Stimulated activated CD8-positive, alpha-beta memory T cell treated with anti-CD3 and anti-CD28 coated beads, Interleukin-15, amount 100 ng/mL, for 24 hours (primary cell): ENCODE data around the gene SND1.

Experiments used
- DNase-seq: peaks from one replicate; pipeline ENCODE4 v3.0.0-alpha.2; 2020; ENCODE audit warnings: low read depth

SND1 gene

DNA sequence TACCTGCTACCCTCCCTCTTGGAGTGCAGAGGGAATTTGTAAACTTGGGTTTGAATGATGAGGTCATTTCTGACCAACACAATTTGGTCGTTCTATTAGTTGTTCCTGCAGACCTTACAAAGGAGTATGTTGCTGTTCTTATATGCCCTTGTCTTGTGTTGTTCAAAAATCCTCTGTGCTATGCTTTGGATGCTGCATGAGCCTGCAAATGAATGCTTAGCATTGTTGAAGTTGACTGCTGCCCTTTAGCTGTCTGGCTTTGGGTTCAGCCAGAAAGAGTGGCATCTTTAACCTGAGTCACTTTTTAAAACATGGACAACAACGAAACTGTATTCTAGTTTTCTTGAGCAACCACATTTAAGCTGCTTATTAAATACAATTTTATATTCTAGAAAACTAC lies 80.3 kb downstream of the SND1 start:
- no peak for DNase-seq

DNA sequence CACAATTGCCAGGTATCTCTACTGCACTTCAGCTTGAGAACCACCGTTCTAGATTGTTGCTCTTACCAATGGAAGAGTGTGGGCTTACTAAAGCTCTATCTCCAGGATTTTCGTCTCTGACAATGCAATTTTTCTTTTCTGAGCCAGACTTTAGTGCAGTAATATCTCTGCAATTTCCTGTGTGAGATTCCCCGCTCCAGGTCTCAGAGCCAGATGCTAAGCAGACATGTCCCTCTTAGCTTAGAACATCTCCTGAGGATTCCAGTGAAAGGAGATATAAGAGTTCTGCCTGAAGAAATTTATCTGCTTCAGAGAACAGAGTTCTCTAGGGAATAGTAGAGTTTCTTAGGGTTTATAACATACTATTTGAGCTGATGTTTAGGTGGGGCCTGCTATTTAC lies 82.0 kb downstream of the SND1 start:
- no peak for DNase-seq

DNA sequence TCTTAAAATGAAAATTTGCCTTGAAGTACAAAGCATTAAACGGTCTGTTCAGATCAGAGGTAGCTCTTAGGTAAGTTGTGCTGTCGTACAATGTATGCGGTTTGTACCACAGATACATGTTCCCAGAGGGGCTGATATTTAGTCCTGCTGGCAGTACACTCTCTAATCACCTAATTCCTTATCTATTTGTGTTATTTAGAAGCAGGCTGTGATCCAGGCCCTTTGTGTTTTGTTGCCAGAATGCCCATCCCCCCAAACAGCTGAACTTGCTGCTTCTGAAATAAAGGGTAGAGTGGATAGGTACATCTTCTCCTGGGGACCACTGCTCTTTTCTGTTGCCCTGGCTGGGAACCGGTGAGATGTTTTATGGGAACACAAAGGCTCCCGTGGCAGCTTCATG lies 84.5 kb downstream of the SND1 start:
- no peak for DNase-seq

DNA sequence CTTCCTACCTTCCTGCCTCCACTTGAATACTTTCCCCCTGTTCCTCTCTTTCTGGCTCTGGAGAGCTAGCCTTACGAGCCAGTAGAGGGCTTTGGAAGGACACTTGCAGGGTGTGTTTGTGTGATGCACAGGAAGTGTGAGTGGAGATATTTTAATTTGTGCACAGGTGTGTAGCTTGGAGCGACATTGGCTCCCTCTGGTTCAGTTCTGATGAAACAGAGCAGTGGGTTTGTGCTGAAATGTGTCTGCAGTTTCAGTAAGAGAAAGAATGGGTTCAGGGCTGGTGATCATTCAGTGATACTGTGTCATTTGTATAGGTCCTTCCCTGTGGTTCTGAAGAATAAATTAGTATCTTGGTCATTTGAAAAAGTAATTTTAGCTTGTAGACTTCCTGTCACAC lies 86.9 kb downstream of the SND1 start:
- DNase-seq, result no peak

DNA sequence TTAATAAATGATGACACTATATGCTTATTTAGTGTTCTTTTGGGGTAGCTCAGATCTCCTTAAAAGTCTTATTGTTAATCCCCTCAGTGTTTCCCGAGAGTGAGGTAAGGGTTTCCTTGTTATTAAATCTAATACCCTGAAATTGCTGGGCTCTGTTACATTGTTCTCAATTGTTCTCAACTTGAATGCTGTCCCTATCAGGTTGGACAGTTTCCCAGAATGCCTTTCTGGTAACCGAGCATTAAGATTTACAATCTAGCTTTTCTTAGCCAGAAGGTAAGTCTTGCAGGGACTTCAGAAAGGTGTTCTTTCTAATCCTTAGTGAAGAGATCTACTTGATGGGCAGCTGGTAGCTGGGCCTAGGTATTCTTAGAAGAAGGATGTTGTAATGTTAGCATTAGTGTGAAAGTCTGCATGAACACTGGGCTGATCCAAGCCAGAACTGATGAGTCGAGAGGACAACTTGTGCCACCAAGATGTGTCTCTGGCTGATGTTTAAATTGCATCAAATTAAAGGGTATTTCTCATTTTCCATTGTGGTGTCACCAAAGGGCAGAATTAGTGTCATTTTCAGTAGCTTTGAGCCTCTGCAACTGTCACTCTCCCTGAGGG lies 89.9 kb downstream of the SND1 start:
- DNase-seq, result no peak

DNA sequence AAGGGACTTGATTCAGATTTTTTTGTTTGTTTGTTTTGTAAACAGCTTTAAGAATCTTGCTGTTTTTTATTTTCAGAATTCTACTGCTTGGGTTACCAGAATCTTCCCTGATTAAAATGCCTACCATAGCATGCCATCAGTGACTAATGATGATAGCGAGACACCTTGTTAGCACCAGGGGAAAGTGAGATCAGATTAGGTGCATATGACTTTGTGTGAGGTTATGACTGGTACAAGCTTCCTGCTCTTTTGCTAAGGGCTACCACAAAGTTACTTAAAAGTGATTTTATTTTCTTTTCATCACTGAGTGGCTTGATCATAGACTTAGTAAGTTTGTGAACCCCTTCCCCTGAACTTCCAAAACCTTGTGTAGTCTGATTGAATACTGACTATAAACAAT lies 93.5 kb downstream of the SND1 start:
- no peak for DNase-seq

DNA sequence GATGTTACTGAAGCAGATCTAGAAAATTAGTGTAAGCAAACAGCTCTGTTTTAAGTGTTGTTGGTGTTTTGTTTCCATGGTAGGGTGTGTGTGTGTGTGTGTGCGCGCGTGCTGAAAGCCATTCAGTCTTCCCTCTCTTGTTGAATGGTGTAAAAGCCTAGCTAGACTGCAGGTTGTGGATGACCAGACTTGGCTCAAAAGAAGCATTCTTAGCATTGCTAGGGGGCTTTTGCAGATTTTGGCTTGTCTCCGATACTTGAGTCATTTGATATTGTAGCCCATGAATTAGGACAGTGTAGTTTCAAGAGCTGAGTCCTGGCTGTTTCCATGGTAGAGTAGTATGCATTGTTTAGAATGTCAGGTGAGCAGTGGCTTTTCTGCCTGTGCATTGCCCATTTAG lies 99.1 kb downstream of the SND1 start:
- DNase-seq, result no peak

DNA sequence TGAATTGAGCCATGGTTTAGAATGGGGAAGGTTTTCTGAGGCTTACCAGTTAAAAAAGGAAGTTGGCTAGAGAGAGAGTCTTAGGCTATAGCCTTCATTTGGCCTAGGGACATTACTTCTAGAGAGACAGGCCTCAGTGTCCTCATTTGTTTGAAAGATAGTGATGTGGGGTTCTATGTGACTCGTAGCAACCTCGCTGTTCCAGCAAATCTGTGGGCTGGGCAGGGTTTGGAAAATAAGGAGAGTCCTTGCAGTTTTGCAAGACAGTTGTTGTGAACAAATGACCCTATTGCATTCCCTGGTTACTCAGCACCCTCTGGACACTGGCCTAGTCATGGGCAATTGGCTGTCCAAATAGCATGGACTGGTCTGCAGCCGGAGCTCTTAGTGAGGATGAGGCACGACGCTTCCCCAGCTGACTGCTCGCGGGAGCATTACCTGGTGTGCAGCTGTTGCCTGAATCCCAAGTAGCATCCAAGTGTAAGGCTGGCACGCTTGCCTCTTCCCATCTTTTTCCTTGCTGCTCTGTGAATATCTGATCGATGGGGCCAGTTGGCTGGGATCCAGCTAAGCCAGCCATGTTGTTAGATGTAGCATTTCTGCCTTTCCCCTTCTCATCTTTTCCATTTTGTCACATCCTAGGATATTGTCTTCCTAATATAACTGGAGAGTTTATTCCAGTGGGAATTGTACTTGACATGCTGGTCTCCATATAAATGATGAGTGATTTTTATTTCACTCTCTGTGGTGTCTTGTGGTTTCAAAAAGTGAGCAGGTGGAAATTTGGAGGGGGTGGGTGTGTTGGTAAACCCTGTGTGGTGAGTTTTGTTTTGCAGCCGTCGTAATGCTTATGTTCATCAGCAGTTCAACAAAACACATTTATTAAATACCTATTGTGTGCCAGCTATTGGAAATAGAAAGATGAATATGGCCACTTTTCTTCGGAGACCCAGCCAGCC lies 99.8 kb downstream of the SND1 start:
- no peak for DNase-seq

DNA sequence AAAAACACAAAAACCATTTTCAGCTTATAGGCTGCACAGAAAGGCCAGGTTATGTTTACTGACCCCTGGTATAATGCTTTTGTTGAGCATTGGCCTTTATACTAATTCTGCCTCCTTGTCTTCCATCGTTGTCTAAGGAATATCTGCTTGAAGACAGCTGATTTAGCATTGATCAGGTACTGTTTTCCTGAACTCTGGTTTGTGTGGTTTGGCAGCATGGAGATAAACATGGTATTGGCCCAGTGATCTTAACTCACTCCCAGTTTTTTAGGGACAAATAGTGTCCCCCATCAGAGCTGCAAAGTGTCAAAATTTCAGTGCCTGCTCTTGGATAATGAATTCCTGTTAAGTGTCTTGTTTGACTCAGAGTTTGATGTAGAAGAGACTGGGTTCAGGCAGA lies 100.8 kb downstream of the SND1 start:
- no peak for DNase-seq

DNA sequence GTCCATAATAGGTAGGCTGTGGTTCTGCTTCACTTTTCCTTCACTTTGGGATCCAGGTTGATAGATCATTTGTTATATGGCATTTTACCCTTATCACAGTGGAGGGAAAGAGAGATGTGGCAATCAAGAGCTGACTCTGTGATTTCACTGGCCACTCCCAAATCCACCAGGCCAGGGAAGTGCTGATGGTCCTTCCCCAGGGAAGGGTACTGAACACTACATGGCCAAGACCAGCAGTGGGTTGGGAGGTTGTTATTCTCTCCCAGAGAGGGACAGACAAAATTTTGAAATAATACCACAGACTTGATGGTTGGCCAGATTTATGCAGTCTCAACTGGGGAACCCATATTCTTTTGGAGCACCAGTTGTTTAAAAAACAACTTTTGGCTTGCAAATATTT lies 102.5 kb downstream of the SND1 start:
- DNase-seq, result no peak

DNA sequence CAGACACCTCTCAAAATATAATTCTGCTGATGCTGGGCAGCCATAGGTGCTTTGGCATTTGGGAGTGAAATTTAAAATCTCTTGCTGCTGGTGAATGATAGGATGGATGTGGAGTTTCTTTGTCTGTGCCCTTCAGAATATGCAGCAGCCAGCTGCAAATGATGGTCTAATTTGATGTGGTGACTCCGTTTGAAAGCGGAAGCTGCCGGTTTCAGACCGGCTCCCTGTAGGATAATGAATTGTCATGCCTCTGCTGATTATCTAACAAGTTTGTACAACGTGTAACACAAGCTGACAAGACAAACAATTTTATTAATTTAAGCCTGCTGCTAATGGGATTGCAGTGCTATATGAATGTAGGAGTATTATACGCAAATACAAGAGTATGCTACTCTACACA lies 103.5 kb downstream of the SND1 start:
- DNase-seq, result no peak

DNA sequence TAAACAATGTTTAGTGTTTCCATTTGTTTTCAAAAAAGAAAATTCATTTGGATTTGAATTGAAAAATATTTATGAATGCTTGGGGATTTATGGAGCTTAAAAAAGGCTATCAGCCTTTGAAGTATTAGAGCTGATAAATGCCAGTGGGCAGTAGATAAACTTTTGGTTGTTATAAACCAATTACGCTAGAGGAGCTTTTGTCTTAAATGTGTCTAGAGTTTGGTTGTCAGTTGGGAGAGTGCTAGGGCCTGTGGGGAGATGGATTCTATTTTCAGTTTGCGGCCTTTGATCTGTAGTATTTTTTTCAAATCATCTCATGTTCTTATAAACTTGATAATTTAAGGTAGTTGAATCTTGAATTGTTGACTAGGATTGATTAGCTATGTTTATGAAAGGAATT lies 104.0 kb downstream of the SND1 start:
- no peak for DNase-seq

DNA sequence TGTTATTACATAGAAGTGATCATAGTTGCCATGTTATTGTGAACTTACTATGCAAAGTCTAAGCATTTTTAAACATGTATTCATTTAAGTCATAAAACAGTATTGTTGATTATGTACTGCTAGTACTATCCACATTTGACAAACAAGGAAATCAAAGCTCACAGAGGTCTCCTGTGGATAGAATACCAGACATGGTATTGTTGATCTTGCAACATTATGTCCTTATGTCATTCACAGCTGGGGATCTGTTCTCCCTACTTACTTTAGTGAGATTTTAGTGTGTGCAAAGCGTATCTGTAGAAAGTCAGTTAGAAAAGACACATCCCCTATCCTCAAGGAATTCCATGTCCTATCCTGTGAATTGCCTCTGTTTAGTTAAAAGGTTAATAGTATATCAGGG lies 106.1 kb downstream of the SND1 start:
- DNase-seq, result no peak

DNA sequence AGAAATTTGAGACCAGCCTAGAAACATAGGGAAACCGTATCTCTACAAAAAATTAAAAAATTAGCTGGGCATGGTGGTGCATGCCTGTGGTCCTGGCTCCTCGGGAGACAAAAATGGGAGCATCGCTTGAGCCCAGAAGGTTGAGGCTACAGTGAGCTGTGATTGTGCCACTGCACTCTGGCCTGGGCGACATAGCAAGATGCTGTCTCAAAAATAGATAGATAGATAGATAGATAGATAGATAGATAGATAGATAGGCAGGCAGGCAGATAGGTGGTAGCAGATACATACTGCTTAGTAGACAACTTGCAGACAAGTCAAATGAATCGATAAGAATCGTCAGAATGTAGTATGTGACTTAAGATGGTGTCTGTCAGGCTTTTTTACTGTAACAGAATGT lies 106.9 kb downstream of the SND1 start:
- no peak for DNase-seq

DNA sequence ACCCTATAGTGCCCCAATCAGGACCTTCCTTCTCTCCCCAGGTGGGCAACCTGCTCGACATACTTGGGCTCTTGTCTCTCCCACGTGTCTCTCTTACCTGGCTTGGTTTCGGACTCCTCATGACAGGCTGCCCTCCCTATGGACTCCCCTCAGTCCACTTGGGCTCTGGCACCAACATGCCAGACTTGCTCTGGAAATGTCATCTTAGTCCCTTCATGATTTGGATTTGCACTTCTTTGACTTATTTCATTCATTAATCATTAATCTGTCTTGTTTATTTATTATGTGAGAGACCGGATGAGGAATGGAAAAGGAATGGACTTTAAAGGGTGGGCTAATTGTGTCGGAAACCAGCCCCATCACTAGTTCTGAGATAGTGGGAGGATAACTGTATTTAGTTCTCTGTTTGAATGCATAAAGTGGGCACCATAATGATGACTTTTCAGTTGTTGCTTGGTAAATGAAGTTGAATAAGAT lies 108.0 kb downstream of the SND1 start:
- DNase-seq, result no peak

DNA sequence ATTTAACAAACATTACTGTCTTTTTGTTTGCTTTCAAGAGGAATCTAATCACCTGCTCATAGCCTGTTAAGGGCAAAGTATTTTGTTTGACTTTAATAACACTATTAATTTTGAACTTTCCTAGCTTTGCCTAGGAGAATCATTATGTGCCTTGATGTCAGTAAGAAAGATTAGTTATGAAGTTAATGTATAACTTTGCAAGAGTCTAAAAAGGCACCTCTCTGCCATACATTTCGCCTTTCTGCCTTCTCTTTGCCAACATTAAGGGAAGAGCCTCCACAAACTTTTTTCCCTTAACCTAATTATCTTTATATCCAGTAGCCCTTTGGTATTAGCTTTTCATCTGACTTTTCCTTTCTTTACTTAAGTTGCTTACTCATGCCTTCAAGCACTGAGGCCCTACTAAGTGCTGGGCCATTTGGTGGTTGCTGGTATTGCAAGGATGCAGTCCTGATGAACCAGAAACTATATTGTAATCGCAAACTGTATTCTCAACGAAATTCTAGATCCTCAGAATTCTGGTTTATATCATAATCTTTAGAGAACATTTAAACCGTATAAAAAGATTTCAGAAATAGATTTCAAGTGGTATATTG lies 108.5 kb downstream of the SND1 start:
- DNase-seq, result no peak

DNA sequence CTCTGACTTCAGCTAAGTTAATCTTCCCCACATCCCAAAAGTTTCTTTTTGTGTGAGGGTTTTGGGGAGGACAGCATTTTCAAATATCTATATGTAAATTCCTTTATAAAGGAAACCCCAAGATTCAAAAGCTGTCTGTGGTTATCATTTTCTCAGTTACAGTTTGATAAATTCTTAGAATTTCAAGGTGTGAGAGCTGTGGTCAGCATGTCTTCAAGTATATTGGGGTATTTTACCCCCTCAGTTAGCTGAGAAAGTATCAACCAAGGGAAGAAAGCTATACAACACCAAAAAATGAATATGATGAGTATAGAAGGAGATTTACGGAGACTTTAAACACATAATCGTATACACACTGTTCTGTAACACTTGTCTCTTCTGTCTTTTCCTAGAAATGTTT lies 109.2 kb downstream of the SND1 start:
- DNase-seq, result no peak

DNA sequence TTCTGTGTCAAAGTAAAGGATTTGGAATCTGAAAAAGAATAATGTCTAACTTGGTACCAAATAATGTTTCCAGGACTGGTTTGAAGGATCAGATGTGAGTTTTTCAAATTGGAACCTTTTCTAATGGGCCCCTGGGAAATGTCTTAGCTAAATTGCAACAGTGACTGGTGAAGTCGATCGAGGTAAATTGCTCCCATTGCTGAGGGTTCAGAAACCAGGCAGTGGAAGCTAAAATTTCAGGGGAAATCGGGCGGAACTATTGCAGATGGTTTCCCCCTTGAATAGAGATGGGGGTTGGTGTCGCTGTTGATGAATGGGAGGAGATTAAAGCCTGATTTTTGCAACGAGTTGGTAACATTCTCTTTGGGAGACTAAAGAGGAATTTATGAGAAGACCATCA lies 112.7 kb downstream of the SND1 start:
- no peak for DNase-seq

DNA sequence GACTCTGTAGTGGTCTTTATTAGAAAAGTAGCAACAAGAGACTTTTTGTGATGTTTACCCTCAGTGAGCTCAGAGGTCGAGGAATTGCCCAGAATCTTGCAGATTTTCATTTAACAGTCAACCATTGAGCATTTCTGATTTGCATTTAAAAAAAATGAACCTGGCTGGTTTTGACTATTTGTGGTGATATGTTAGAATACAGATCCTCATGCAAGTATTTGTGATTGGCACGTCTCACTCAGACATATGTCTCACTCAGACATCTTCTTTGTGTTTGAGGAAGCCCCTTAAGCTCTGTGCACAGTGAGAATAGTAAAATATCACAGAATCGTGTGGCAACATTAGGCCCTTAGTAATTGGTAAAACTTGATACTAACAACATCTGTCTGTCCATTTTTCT lies 113.2 kb downstream of the SND1 start:
- no peak for DNase-seq

DNA sequence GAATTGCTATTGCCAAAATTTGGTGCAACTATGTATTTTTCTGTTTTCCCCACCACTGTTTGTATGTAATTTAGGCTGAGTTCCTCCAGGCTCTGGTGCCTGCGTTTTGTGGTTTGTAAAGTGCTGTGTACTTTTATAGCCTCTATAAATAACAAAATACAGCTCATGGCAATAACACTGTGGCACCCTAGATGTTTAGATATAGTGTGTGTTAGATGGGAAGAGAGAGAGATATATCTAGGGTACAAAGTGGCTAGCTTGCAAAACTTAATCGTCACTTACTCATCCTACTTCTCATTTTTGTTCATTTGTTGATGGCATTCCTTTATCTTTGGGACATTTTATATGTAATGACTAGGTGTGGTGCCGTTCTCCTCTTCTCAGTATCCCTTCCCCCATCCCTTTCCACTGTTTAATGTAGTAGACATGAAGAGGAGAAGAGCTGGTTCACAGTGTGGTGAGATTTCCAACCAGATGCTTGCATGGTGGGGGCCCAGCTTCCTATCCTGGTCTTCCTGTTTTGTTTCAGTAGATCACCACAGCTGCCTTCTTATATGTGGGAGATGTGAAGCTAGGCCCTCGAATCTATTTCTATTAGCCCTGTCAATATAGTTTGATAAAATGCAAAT lies 115.0 kb downstream of the SND1 start:
- DNase-seq, result no peak

DNA sequence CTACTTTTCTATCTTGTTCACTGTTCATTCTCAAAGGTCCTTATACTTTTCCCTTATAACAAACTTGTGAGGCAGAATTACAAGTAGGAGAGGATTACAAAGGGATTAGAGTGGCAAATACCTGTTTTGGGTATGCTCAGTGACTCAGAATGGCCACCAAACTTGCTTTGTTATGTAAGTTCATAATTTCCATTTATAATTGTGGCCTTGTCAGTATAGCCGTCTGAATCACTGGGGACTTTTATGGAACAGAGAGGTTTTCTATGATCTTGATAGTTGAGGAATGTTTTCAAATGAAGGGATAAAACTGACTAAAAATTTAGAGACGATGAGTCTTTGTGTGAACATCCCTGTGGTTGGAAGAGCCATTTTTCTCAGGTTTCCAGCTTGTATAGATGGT lies 116.2 kb downstream of the SND1 start:
- no peak for DNase-seq

DNA sequence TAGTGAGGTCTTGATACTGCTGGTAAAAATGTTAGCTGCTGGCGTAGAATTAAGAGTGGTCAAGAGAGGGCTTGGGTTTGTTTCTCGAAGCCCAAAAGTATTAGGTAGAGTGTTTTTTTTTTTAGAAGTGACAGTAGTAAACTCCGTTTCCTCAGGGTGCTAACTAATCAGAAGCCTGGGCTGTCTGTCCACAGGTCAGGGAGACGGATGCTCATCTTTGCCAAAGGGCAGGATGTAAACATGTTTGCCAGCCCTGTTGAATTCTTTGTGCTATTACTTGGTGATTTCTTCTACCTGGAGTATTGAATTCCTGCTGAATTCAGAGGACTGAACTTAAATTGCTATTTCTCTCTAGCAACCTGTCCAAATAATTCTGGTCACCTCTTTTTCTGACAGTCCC lies 117.1 kb downstream of the SND1 start:
- DNase-seq, result no peak
